K562 (cell line): ENCODE measurements around the gene RGS14.
"Not testable (repeated sequence)": the region's sequence is repeated elsewhere in the genome, so short reads cannot be mapped to it uniquely, and the experiment has no call there.

Experiments used
- BDP1 ChIP-seq: IDR thresholded peaks from 3 replicates; pipeline ENCODE4 v1.6.1; 2011; ENCODE audit not compliant: insufficient read length, insufficient read depth
- E2F4 ChIP-seq: sonication (generic); formaldehyde crosslinking; IDR thresholded peaks from 2 replicates; pipeline ENCODE4 v1.8.0; 2022; ENCODE audit warnings: mild to moderate bottlenecking, low read depth, missing genetic modification reagents
- GATAD2B ChIP-seq: fragments of 450-650 bp; IDR thresholded peaks from 2 replicates; pipeline ENCODE4 v1.6.1; 2017; ENCODE audit warnings: mild to moderate bottlenecking, borderline replicate concordance
- HNRNPL ChIP-seq: fragments of 200-400 bp; formaldehyde crosslinking; IDR thresholded peaks from 2 replicates; pipeline ENCODE4 v1.6.1; 2017; ENCODE audit warnings: low read depth, mild to moderate bottlenecking, low read length
- POLR2A ChIP-seq: fragments of 450-650 bp; conservative IDR thresholded peaks from 2 replicates; pipeline ENCODE4 v1.6.1; 2016
- XRCC5 ChIP-seq: fragments of 200-400 bp; formaldehyde crosslinking; IDR thresholded peaks from 2 replicates; pipeline ENCODE4 v1.6.1; 2017; ENCODE audit warnings: low read depth, mild to moderate bottlenecking, low read length
- ZNF165 ChIP-seq: fragments of 250-450 bp; sonication (Bioruptor Pico); IDR thresholded peaks from 2 replicates; pipeline ENCODE4 v1.4.0; 2020; ENCODE audit warnings: borderline replicate concordance
- ZNF584 ChIP-seq: fragments of 200-800 bp; sonication (Bioruptor generic); IDR thresholded peaks from 2 replicates; pipeline ENCODE4 v1.6.1; 2016; ENCODE audit warnings: low read depth, mild to moderate bottlenecking, missing genetic modification characterization, missing compliant biosample characterization
- TF ChIP-seq, protein P1 (sequence below): fragments of 450-650 bp; formaldehyde crosslinking; IDR thresholded peaks from 2 replicates; pipeline ENCODE4 v1.4.0; 2022; ENCODE audit warnings: missing genetic modification characterization
- TF ChIP-seq, protein P2 (sequence below), 3 experiments: IDR thresholded peaks in 2 of 3; conservative IDR thresholded peaks in 1 of 3; 2 replicates each; pipeline ENCODE4 v1.5.1; 2011 to 2012; ENCODE audit warnings: low read length in 3 of 3, mild to moderate bottlenecking in 3 of 3, control low read depth in 2 of 3, improper control_type of control experiment in 1 of 3, inconsistent platforms in 1 of 3, low read depth in 1 of 3, mixed read lengths in 1 of 3, moderate library complexity in 1 of 3; ENCODE audit not compliant: insufficient read depth in 2 of 3
- TF ChIP-seq, protein P3 (sequence below), 2 experiments: fragments of 450-650 bp; IDR thresholded peaks; 2 replicates each; pipeline ENCODE4 v1.6.1; 2018; ENCODE audit warnings: mild to moderate bottlenecking in 2 of 2, low read depth in 1 of 2; ENCODE audit not compliant: partially characterized antibody in 2 of 2

GRCh38 chr5:177417081-177417480, 59.4 kb downstream of the RGS14 start:
- not testable (repeated sequence) for TF ChIP-seq HNRNPL; ZNF584 (CRISPR knock-in tag); ZNF165 (CRISPR knock-in tag); BDP1; POLR2A; XRCC5; GATAD2B; E2F4 (CRISPR knock-in tag)
- TF ChIP-seq, protein P1, sequence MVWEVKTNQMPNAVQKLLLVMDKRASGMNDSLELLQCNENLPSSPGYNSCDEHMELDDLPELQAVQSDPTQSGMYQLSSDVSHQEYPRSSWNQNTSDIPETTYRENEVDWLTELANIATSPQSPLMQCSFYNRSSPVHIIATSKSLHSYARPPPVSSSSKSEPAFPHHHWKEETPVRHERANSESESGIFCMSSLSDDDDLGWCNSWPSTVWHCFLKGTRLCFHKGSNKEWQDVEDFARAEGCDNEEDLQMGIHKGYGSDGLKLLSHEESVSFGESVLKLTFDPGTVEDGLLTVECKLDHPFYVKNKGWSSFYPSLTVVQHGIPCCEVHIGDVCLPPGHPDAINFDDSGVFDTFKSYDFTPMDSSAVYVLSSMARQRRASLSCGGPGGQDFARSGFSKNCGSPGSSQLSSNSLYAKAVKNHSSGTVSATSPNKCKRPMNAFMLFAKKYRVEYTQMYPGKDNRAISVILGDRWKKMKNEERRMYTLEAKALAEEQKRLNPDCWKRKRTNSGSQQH (CRISPR knock-in tag): not testable (repeated sequence)
- TF ChIP-seq, protein P2, sequence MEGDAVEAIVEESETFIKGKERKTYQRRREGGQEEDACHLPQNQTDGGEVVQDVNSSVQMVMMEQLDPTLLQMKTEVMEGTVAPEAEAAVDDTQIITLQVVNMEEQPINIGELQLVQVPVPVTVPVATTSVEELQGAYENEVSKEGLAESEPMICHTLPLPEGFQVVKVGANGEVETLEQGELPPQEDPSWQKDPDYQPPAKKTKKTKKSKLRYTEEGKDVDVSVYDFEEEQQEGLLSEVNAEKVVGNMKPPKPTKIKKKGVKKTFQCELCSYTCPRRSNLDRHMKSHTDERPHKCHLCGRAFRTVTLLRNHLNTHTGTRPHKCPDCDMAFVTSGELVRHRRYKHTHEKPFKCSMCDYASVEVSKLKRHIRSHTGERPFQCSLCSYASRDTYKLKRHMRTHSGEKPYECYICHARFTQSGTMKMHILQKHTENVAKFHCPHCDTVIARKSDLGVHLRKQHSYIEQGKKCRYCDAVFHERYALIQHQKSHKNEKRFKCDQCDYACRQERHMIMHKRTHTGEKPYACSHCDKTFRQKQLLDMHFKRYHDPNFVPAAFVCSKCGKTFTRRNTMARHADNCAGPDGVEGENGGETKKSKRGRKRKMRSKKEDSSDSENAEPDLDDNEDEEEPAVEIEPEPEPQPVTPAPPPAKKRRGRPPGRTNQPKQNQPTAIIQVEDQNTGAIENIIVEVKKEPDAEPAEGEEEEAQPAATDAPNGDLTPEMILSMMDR (IDR thresholded peaks at IDR 0.05 in 2 of 3, conservative IDR thresholded peaks at IDR 0.05 in 1 of 3; ENCODE audit: insufficient read depth in 2 of 3, low read depth in 1 of 3, low read length in 3 of 3): not testable (repeated sequence)
- TF ChIP-seq, protein P3, sequence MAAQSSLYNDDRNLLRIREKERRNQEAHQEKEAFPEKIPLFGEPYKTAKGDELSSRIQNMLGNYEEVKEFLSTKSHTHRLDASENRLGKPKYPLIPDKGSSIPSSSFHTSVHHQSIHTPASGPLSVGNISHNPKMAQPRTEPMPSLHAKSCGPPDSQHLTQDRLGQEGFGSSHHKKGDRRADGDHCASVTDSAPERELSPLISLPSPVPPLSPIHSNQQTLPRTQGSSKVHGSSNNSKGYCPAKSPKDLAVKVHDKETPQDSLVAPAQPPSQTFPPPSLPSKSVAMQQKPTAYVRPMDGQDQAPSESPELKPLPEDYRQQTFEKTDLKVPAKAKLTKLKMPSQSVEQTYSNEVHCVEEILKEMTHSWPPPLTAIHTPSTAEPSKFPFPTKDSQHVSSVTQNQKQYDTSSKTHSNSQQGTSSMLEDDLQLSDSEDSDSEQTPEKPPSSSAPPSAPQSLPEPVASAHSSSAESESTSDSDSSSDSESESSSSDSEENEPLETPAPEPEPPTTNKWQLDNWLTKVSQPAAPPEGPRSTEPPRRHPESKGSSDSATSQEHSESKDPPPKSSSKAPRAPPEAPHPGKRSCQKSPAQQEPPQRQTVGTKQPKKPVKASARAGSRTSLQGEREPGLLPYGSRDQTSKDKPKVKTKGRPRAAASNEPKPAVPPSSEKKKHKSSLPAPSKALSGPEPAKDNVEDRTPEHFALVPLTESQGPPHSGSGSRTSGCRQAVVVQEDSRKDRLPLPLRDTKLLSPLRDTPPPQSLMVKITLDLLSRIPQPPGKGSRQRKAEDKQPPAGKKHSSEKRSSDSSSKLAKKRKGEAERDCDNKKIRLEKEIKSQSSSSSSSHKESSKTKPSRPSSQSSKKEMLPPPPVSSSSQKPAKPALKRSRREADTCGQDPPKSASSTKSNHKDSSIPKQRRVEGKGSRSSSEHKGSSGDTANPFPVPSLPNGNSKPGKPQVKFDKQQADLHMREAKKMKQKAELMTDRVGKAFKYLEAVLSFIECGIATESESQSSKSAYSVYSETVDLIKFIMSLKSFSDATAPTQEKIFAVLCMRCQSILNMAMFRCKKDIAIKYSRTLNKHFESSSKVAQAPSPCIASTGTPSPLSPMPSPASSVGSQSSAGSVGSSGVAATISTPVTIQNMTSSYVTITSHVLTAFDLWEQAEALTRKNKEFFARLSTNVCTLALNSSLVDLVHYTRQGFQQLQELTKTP (IDR thresholded peaks at IDR 0.05; ENCODE audit: low read depth in 1 of 2, partially characterized antibody in 2 of 2): not testable (repeated sequence)
